ENCODE measurements around the gene ZNF628. TPM values are rescaled to one million over a fixed set of nuclear protein-coding genes. Genes with fewer than 3 reads are reported as not detected.

ZNF628 gene
- total RNA-seq, 1 donor from 2014 or later, result 15.8 TPM

DNA sequence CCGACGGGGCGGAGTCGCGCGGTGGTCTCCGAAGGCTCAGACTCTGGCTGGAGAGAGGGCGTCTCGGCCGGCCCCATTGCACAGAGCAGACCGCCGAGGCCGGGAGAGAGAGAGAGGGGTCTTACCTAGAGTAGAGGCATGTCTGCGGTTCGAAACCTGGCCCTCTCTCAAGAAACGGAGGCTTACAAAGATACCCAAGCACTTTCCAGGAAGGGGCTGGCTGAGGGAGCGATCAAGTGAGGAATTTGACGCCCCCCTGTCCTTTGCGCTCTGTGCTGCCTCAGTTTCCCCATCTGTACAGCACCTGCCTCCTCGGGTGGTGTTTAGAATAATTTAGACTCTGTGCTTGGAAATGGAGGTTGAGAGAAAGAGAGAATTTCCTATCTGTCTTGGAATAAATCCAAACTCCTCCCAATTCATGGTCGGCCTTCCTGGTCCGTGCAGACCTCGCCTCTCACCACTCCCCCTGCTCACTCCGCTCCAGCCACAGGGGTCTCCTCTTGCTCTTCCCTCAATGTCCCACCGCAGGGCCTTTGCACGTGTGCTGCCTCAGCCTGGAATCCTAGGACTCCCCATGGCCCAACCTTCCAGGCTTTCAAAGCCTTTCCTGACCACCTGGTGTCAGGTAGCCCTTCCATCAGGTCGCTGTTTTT, 14.3 kb upstream of the ZNF628 start:
- no peaks in the 10 kb centered on the region for H3K36me3 ChIP-seq (ENCODE audit: control insufficient read depth, insufficient read depth, low read length)
- peak overlapping the region; percentile 64 for H3K4me3 ChIP-seq (ENCODE audit: low read depth, low read length)
- no peak for DNase-seq (ENCODE audit: low read depth)
- H3K27me3 ChIP-seq (ENCODE audit: control insufficient read depth, insufficient read depth, low read length), result peaks cover 8% of the 10 kb centered on the region
- TF ChIP-seq, protein P1, sequence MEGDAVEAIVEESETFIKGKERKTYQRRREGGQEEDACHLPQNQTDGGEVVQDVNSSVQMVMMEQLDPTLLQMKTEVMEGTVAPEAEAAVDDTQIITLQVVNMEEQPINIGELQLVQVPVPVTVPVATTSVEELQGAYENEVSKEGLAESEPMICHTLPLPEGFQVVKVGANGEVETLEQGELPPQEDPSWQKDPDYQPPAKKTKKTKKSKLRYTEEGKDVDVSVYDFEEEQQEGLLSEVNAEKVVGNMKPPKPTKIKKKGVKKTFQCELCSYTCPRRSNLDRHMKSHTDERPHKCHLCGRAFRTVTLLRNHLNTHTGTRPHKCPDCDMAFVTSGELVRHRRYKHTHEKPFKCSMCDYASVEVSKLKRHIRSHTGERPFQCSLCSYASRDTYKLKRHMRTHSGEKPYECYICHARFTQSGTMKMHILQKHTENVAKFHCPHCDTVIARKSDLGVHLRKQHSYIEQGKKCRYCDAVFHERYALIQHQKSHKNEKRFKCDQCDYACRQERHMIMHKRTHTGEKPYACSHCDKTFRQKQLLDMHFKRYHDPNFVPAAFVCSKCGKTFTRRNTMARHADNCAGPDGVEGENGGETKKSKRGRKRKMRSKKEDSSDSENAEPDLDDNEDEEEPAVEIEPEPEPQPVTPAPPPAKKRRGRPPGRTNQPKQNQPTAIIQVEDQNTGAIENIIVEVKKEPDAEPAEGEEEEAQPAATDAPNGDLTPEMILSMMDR (IDR thresholded peaks at IDR 0.05; ENCODE audit: insufficient read depth, low read length, poor library complexity, severe bottlenecking), result no peak

DNA sequence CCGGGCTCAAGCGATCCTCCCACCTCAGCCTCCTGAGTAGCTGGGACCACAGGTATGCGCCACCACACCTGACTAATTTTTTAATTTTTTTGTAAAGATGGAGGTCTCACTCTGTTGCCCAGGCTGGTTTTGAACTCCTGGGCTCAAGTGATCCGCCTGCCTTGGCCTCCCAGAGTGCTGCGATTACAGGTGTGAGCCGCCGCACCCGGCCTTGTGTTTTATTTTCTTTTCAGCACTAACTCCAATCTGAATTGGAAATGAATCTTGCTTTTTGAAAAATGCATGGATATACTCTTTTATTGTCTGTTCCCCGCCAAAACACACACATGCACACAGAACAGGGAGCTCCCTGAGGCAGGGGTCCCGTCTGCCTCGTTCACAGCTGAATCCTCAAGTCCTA, 13.7 kb upstream of the ZNF628 start:
- Histone ChIP-seq H3K27me3 (ENCODE audit: control insufficient read depth, insufficient read depth, low read length) (peaks cover 8% of the 10 kb centered on the region), H3K36me3 (ENCODE audit: control insufficient read depth, insufficient read depth, low read length) (no peaks in the 10 kb centered on the region), H3K4me3 (ENCODE audit: low read depth, low read length) (no peak overlapping the region)
- TF ChIP-seq, protein P1 (IDR thresholded peaks at IDR 0.05; ENCODE audit: insufficient read depth, low read length, poor library complexity, severe bottlenecking), result no peak
- DNase-seq (ENCODE audit: low read depth), result no peak

DNA sequence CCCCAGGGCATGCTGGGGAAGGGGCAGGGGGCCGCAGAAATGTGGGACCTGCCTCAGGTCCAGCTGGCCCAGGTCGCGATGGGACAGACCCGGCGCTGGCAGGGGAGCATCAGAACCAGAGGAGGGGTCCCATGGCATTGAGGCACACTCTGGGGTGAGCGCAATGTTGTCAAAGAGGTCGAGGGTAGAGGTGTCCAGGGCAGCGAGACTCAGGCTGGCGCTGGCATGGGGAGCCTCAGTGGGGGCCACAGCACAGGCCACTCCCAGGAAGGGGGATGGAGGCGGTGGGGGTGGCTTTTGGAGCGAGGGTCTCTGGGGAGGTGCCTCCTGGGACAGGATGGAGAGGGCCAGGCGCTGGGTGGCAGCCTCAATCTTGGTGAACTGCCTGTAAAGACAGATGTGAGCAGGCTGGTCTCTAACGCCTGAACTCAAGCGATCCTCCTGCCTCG, 12.8 kb upstream of the ZNF628 start:
- Histone ChIP-seq H3K27me3 (ENCODE audit: control insufficient read depth, insufficient read depth, low read length) (peaks cover 8% of the 10 kb centered on the region), H3K36me3 (ENCODE audit: control insufficient read depth, insufficient read depth, low read length) (no peaks in the 10 kb centered on the region), H3K4me3 (ENCODE audit: low read depth, low read length) (no peak overlapping the region)
- TF ChIP-seq, protein P1 (IDR thresholded peaks at IDR 0.05; ENCODE audit: insufficient read depth, low read length, poor library complexity, severe bottlenecking), result no peak
- no peak for DNase-seq (ENCODE audit: low read depth)

DNA sequence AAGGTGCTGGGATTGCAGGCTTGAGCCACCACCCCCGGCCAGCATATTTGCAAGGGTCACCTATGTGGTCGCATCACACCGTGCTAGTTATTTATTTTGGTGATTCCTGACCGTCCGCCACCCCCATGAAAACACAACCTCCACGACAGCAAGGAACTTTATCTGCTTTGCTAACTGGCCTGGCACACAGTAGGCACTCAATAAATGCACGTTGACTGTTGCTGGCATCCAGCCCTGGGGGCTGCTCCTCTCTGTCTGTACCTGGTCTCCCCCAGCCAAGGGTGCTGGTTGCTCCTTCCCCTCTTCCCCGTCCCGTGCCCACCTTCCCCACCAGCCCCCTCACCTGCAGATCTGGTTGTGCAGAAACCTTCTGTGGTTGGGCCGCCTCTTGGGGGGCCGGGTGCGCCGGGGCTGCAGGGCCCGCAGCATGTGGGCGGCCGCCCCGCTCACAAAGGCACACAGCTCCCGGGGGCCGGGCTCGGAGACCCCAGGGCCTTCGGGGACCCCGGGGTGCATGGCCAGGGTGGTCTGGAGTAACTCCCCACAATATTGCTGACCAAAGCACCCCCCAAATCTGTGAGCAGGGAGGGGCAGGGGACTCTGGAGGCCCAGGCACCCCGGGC, 12.3 kb upstream of the ZNF628 start:
- Histone ChIP-seq H3K4me3 (ENCODE audit: low read depth, low read length) (no peak overlapping the region), H3K36me3 (ENCODE audit: control insufficient read depth, insufficient read depth, low read length) (no peaks in the 10 kb centered on the region), H3K27me3 (ENCODE audit: control insufficient read depth, insufficient read depth, low read length) (peaks cover 8% of the 10 kb centered on the region)
- TF ChIP-seq, protein P1 (IDR thresholded peaks at IDR 0.05; ENCODE audit: insufficient read depth, low read length, poor library complexity, severe bottlenecking), result no peak
- DNase-seq (ENCODE audit: low read depth), result no peak

DNA sequence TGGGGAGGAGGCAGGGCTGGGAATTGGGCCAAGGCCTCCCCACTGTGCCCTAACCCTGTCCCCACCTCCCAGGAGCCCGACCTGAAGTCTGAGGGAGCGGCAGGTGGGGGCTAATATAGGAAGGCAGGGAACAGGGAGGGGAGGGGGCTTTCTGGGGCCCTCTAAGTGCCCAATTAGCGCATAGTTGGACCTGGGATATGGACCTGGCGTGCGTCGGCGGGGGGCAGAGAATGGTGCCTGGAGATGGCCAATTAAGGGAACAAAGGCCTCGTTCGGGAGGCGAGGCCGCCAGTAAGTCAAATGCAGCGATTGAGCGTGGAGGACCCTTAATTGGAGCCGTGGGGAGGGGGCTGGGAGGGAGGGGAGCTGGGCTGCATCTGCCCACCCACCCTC, 11.8 kb upstream of the ZNF628 start, which contains the start of gene C19orf85:
Gene C19orf85, minus strand, starts transcription at position 90 of the 393 bp plus-strand sequence. CDS start 197 bp downstream, outside the sequence.
- no peak for DNase-seq (ENCODE audit: low read depth)
- Histone ChIP-seq H3K36me3 (ENCODE audit: control insufficient read depth, insufficient read depth, low read length) (no peaks in the 10 kb centered on the region), H3K4me3 (ENCODE audit: low read depth, low read length) (no peak within 1 kb of the TSS), H3K27me3 (ENCODE audit: control insufficient read depth, insufficient read depth, low read length) (peaks cover 8% of the 10 kb centered on the region)
- TF ChIP-seq, protein P1 (IDR thresholded peaks at IDR 0.05; ENCODE audit: insufficient read depth, low read length, poor library complexity, severe bottlenecking), result no peak

Measured in kidney epithelial cell (primary cell).